HepG2 (cell line): ENCODE data around the gene HELZ2. TPM values are rescaled to one million over a fixed set of nuclear protein-coding genes. Genes with fewer than 3 reads are reported as not detected.

Source experiments
- AKNA ChIP-seq: sonication (generic); formaldehyde crosslinking; IDR thresholded peaks from 2 replicates; pipeline ENCODE4 v1.4.0; 2020; ENCODE audit warnings: missing genetic modification reagents, borderline replicate concordance
- RERE ChIP-seq: IDR thresholded peaks from 2 replicates; pipeline ENCODE4 v1.6.1; 2016; ENCODE audit warnings: low read depth, missing genetic modification reagents, missing compliant biosample characterization
- ZNF260 ChIP-seq: sonication (generic); formaldehyde crosslinking; IDR thresholded peaks from 2 replicates; pipeline ENCODE4 v1.4.0; 2020; ENCODE audit warnings: missing genetic modification reagents, low read depth, mild to moderate bottlenecking, borderline replicate concordance
- polyA plus RNA-seq, 8 experiments: library from polyadenylated mRNA; depleted of rRNA in 3 of 8; stranded (reverse) in 7 of 8; unstranded in 1 of 8; fragments of >200 nt; fragmentation: Illumina TruSeq in 4 of 8; extraction: Trizol in 4 of 8; gene quantifications; 2 replicates each; pipeline versions ENCODE4 v1.2.1 to v1.2.3, GENCODE V29; 2011 to 2016; ENCODE audit warnings: low read depth in 4 of 8, missing spikeins in 1 of 8, mixed read lengths in 1 of 8; ENCODE audit not compliant: insufficient read depth in 1 of 8
- total RNA-seq, 5 experiments: library from RNA; depleted of rRNA; stranded (reverse); fragments of >200 nt; fragmentation: Illumina TruSeq; extraction: Trizol; gene quantifications; 2 replicates each; pipeline ENCODE4 v1.2.3, GENCODE V29; 2016; ENCODE audit warnings: low read depth in 1 of 5

The HELZ2 gene
- total and polyA plus RNA-seq, 2 of the 13 experiments (the other 11 are each of a cell fraction or from before 2014, with no cell fraction given) = 9.6 to 10.1 TPM

GRCh38 chr20:63596423-63596822, 22.4 kb upstream of the HELZ2 start (continued):
- TF ChIP-seq RERE (CRISPR knock-in tag) = no peak
- no peak for TF ChIP-seq ZNF260 (CRISPR knock-in tag)
- no peak for TF ChIP-seq AKNA (CRISPR knock-in tag)
